K562 (cell line): ENCODE results near the gene DNAJB4. TPM values are rescaled to one million over a fixed set of nuclear protein-coding genes. Genes with fewer than 3 reads are reported as not detected.
A peak's percentile ranks its signal among the peaks of the same experiment; 100 is the strongest.

Source experiments
- BRCA1 ChIP-seq, 2 experiments: fragments of 450-650 bp in 1 of 2; sonication (generic) in 1 of 2; formaldehyde crosslinking in 1 of 2; IDR thresholded peaks; 2 replicates each; pipeline versions ENCODE4 v1.5.0 to v1.6.1; 2017 to 2020; ENCODE audit warnings: mild to moderate bottlenecking in 1 of 2, missing genetic modification reagents in 1 of 2
- COPS2 ChIP-seq: fragments of 450-650 bp; conservative IDR thresholded peaks from 2 replicates; pipeline ENCODE4 v1.6.1; 2016; ENCODE audit warnings: mild to moderate bottlenecking, moderate library complexity
- DPF2 ChIP-seq: fragments of 450-650 bp; IDR thresholded peaks from 2 replicates; pipeline ENCODE4 v1.6.1; 2016
- ELF2 ChIP-seq: fragments of 250-450 bp; sonication (Bioruptor Pico); IDR thresholded peaks from 2 replicates; pipeline ENCODE4 v1.5.0; 2021; ENCODE audit warnings: mild to moderate bottlenecking
- EP300 ChIP-seq: IDR thresholded peaks from 2 replicates; pipeline ENCODE4 v1.6.1; 2012; ENCODE audit warnings: low read length, improper control_type of control experiment
- EP400 ChIP-seq: fragments of 450-650 bp; IDR thresholded peaks from 2 replicates; pipeline ENCODE4 v1.6.1; 2017; ENCODE audit warnings: antibody characterized with exemption, mild to moderate bottlenecking, moderate library complexity
- GTF2E2 ChIP-seq: fragments of 200-800 bp; sonication (Bioruptor generic); IDR thresholded peaks from 2 replicates; pipeline ENCODE4 v1.6.1; 2016; ENCODE audit warnings: missing genetic modification characterization, missing compliant biosample characterization
- HLTF ChIP-seq: fragments of 450-650 bp; IDR thresholded peaks from 2 replicates; pipeline ENCODE4 v1.6.1; 2016
- LCOR ChIP-seq: sonication (generic); formaldehyde crosslinking; IDR thresholded peaks from 2 replicates; pipeline ENCODE4 v1.8.0; 2022; ENCODE audit warnings: mild to moderate bottlenecking, missing genetic modification reagents
- MAFK ChIP-seq: IDR thresholded peaks from 2 replicates; pipeline ENCODE4 v1.6.1; 2011; ENCODE audit warnings: low read length, improper control_type of control experiment
- PHF20 ChIP-seq: fragments of 450-650 bp; IDR thresholded peaks from 2 replicates; pipeline ENCODE4 v1.6.1; 2018; ENCODE audit not compliant: partially characterized antibody
- RUNX1 ChIP-seq: sonication (generic); IDR thresholded peaks from 2 replicates; pipeline ENCODE4 v1.6.1; 2016; ENCODE audit warnings: antibody characterized with exemption, low read depth
- SETDB1 ChIP-seq: IDR thresholded peaks from one replicate; pipeline ENCODE4 v1.6.1; 2012; ENCODE audit warnings: low read length, control low read depth, inconsistent platforms
- SMARCA5 ChIP-seq: fragments of 450-650 bp; IDR thresholded peaks from 2 replicates; pipeline ENCODE4 v1.6.1; 2016
- SOX6 ChIP-seq: fragments of 450-650 bp; IDR thresholded peaks from 2 replicates; pipeline ENCODE4 v1.6.1; 2014; ENCODE audit warnings: mild to moderate bottlenecking
- TAF9B ChIP-seq: fragments of 450-650 bp; IDR thresholded peaks from 2 replicates; pipeline ENCODE4 v1.6.1; 2018; ENCODE audit warnings: mild to moderate bottlenecking; ENCODE audit not compliant: partially characterized antibody
- TRIM24 ChIP-seq, 2 experiments: fragments of 450-650 bp; IDR thresholded peaks; 2 replicates each; pipeline ENCODE4 v1.6.1; 2016
- ZFP30 ChIP-seq: fragments of 250-450 bp; sonication (Bioruptor Pico); IDR thresholded peaks from 2 replicates; pipeline ENCODE4 v1.8.0; 2022; ENCODE audit warnings: moderate library complexity, mild to moderate bottlenecking, inconsistent platforms, borderline replicate concordance
- ZNF12 ChIP-seq: sonication (generic); formaldehyde crosslinking; IDR thresholded peaks from 2 replicates; pipeline ENCODE4 v1.4.0; 2020; ENCODE audit warnings: mild to moderate bottlenecking, missing genetic modification reagents
- polyA plus RNA-seq, 8 experiments: library from polyadenylated mRNA; depleted of rRNA in 4 of 8; stranded (reverse) in 5 of 8; unstranded in 3 of 8; fragments of >200 nt; fragmentation: Nextera tagmentation in 2 of 8; fragmentation: Illumina TruSeq in 1 of 8; extraction: Ambion mirVana in 2 of 8; extraction: Trizol in 1 of 8; gene quantifications; 2 replicates each; pipeline versions ENCODE4 v1.2.1 to v1.2.3, GENCODE V29; 2011 to 2014; ENCODE audit warnings: inconsistent platforms in 1 of 8, missing spikeins in 1 of 8
- total RNA-seq, 7 experiments: library from RNA; depleted of rRNA in 6 of 7; stranded (reverse); fragments of >200 nt in 6 of 7; fragmentation: Illumina TruSeq in 2 of 7; extraction: Trizol in 2 of 7; gene quantifications; 2 replicates each; pipeline versions ENCODE4 v1.2.1 to v1.2.3, GENCODE V29; 2011 to 2021; ENCODE audit warnings: low replicate concordance in 1 of 7
- TF ChIP-seq, protein P1 (sequence below): fragments of 150-350 bp; IDR thresholded peaks from 2 replicates; pipeline ENCODE4 v1.6.1; 2014; ENCODE audit warnings: low read depth, mild to moderate bottlenecking, low read length, borderline replicate concordance
- TF ChIP-seq, protein P2 (sequence below), 2 experiments: fragments of 250-450 bp in 1 of 2; fragments of 450-650 bp in 1 of 2; sonication (Bioruptor Pico) in 1 of 2; IDR thresholded peaks; 2 replicates each; pipeline versions ENCODE4 v1.6.1 to v1.8.0; 2016 to 2021; ENCODE audit warnings: mild to moderate bottlenecking in 2 of 2, moderate library complexity in 2 of 2, missing compliant biosample characterization in 1 of 2, missing genetic modification characterization in 1 of 2
- TF ChIP-seq, protein P3 (sequence below): sonication (generic); formaldehyde crosslinking; IDR thresholded peaks from 2 replicates; pipeline ENCODE4 v1.8.1; 2023; ENCODE audit warnings: missing genetic modification reagents, mild to moderate bottlenecking, borderline replicate concordance

The DNAJB4 gene
- total and polyA plus RNA-seq, 9 of the 15 experiments (the other 6 are each of a cell fraction or from before 2014, with no cell fraction given), result 8.5 to 27.7 (median 19.8) TPM

DNA sequence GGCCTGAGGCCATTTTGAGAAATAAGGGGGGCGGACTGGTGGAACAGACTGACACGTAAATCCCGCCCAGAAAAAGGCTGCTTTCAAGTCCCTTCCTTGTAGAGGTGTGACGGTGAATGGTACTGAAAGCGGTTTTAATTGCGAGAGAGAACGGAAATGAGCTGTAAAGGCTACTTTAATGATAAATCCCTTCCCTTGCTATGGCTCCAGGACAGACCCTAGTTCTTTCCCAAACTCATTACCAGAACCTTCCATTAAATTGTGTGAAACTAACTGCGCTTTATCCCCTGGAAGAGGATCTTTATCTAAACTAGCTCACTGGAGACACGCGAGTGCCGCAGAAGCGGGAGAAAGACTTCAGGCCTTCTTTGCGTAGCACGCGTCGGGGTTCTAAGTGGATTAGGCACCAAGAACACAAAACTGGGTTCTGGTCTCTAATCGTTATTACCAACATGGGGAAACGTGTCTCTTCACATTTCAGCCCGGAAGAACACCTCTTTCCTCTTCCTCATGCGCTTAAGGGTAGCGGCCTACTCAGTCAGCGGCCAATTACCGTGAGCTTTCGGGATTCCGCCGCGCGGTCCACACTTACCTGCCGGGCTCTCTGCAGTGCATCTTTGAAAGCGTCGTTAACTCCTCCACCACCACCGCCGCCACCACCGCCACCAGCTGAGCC, 26.3 kb upstream of the DNAJB4 start (continued):
- TF ChIP-seq, protein P1, sequence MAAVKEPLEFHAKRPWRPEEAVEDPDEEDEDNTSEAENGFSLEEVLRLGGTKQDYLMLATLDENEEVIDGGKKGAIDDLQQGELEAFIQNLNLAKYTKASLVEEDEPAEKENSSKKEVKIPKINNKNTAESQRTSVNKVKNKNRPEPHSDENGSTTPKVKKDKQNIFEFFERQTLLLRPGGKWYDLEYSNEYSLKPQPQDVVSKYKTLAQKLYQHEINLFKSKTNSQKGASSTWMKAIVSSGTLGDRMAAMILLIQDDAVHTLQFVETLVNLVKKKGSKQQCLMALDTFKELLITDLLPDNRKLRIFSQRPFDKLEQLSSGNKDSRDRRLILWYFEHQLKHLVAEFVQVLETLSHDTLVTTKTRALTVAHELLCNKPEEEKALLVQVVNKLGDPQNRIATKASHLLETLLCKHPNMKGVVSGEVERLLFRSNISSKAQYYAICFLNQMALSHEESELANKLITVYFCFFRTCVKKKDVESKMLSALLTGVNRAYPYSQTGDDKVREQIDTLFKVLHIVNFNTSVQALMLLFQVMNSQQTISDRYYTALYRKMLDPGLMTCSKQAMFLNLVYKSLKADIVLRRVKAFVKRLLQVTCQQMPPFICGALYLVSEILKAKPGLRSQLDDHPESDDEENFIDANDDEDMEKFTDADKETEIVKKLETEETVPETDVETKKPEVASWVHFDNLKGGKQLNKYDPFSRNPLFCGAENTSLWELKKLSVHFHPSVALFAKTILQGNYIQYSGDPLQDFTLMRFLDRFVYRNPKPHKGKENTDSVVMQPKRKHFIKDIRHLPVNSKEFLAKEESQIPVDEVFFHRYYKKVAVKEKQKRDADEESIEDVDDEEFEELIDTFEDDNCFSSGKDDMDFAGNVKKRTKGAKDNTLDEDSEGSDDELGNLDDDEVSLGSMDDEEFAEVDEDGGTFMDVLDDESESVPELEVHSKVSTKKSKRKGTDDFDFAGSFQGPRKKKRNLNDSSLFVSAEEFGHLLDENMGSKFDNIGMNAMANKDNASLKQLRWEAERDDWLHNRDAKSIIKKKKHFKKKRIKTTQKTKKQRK, result no peak
- TF ChIP-seq, protein P2, sequence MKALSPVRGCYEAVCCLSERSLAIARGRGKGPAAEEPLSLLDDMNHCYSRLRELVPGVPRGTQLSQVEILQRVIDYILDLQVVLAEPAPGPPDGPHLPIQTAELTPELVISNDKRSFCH (CRISPR knock-in tag; IDR thresholded peaks at IDR 0.05), result no peak
- TF ChIP-seq, protein P2 (tag; IDR thresholded peaks at IDR 0.05), result no peak
- TF ChIP-seq PHF20 (peak; percentile 12), ELF2 (CRISPR knock-in tag) (0 out of 2 replicates have a peak, but pooled peaks have one; percentile 32), COPS2 (no peak), ZFP30 (CRISPR knock-in tag) (no peak), SOX6 (no peak), MAFK (no peak), DPF2 (no peak; the same call in 1 of the 2 replicates), TAF9B (no peak), ZNF12 (CRISPR knock-in tag) (no peak), GTF2E2 (tag) (no peak), TRIM24 (IDR thresholded peaks at IDR 0.05) (no peak), EP400 (no peak; the same call in 1 of the 2 replicates), SETDB1 (no peak), HLTF (no peak), BRCA1 (IDR thresholded peaks at IDR 0.05) (no peak), BRCA1 (CRISPR knock-in tag; IDR thresholded peaks at IDR 0.05) (no peak), RUNX1 (no peak), LCOR (CRISPR knock-in tag) (peak; percentile 2; the same call in 1 of the 2 replicates), SMARCA5 (no peak), EP300 (no peak)
- TF ChIP-seq, protein P3, sequence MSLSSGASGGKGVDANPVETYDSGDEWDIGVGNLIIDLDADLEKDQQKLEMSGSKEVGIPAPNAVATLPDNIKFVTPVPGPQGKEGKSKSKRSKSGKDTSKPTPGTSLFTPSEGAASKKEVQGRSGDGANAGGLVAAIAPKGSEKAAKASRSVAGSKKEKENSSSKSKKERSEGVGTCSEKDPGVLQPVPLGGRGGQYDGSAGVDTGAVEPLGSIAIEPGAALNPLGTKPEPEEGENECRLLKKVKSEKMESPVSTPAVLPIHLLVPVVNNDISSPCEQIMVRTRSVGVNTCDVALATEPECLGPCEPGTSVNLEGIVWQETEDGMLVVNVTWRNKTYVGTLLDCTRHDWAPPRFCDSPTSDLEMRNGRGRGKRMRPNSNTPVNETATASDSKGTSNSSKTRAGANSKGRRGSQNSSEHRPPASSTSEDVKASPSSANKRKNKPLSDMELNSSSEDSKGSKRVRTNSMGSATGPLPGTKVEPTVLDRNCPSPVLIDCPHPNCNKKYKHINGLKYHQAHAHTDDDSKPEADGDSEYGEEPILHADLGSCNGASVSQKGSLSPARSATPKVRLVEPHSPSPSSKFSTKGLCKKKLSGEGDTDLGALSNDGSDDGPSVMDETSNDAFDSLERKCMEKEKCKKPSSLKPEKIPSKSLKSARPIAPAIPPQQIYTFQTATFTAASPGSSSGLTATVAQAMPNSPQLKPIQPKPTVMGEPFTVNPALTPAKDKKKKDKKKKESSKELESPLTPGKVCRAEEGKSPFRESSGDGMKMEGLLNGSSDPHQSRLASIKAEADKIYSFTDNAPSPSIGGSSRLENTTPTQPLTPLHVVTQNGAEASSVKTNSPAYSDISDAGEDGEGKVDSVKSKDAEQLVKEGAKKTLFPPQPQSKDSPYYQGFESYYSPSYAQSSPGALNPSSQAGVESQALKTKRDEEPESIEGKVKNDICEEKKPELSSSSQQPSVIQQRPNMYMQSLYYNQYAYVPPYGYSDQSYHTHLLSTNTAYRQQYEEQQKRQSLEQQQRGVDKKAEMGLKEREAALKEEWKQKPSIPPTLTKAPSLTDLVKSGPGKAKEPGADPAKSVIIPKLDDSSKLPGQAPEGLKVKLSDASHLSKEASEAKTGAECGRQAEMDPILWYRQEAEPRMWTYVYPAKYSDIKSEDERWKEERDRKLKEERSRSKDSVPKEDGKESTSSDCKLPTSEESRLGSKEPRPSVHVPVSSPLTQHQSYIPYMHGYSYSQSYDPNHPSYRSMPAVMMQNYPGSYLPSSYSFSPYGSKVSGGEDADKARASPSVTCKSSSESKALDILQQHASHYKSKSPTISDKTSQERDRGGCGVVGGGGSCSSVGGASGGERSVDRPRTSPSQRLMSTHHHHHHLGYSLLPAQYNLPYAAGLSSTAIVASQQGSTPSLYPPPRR (CRISPR knock-in tag), result no peak
